Endothelial cell (in vitro differentiated cells): ENCODE measurements around the gene TAS2R41. TPM values are rescaled to one million over a fixed set of nuclear protein-coding genes. Genes with fewer than 3 reads are reported as not detected.

Experiments used
- DNase-seq: peaks from one replicate; pipeline ENCODE4 v3.0.0; 2021; ENCODE audit warnings: low spot score
- H3K27ac Mint-ChIP-seq: one replicate; pipeline ENCODE4 v1.8.0; 2021; ENCODE audit warnings: mixed read lengths, inconsistent platforms; ENCODE audit not compliant: unreplicated experiment
- H3K27me3 Mint-ChIP-seq: one replicate; pipeline ENCODE4 v1.8.0; 2021; ENCODE audit warnings: mild to moderate bottlenecking, moderate library complexity, mixed read lengths, inconsistent platforms; ENCODE audit not compliant: unreplicated experiment
- H3K36me3 Mint-ChIP-seq: one replicate; pipeline ENCODE4 v1.8.0; 2021; ENCODE audit warnings: mild to moderate bottlenecking, low read depth, mixed read lengths, inconsistent platforms; ENCODE audit not compliant: unreplicated experiment
- H3K4me1 Mint-ChIP-seq: one replicate; pipeline ENCODE4 v1.8.0; 2021; ENCODE audit warnings: mild to moderate bottlenecking, mixed read lengths, inconsistent platforms; ENCODE audit not compliant: unreplicated experiment
- H3K4me3 Mint-ChIP-seq: one replicate; pipeline ENCODE4 v1.8.0; 2021; ENCODE audit warnings: mild to moderate bottlenecking, mixed read lengths, inconsistent platforms; ENCODE audit not compliant: unreplicated experiment
- H3K9me3 Mint-ChIP-seq: one replicate; pipeline ENCODE4 v1.8.0; 2021; ENCODE audit warnings: mixed read lengths, inconsistent platforms; ENCODE audit not compliant: unreplicated experiment
- total RNA-seq: library from RNA; stranded (reverse); fragmentation: NEBNext Ultra II Directional; extraction: Animal tissue kit (Norgen Biotek cat#: 25700); gene quantifications from one replicate; pipeline ENCODE4 v1.2.1, GENCODE V29; 2021; ENCODE audit not compliant: unreplicated experiment
- TF ChIP-seq, protein P1 (sequence below): fragments of 200-600 bp; sonication (generic); IDR thresholded peaks from one replicate; pipeline ENCODE4 v1.5.0; 2021; ENCODE audit warnings: antibody characterized with exemption; ENCODE audit not compliant: unreplicated experiment

TAS2R41 gene
- total RNA-seq, 1 donor from 2014 or later, result not detected

GRCh38 chr7:143492043-143492471 is 14.4 kb downstream of the TAS2R41 start:
- Mint-ChIP-seq H3K9me3 (no peaks in the 10 kb centered on the region), H3K27me3 (peaks cover 2% of the 10 kb centered on the region), H3K27ac (no peak overlapping the region), H3K4me1 (peaks cover 5% of the 10 kb centered on the region), H3K4me3 (no peak overlapping the region), H3K36me3 (no peaks in the 10 kb centered on the region)
- no peak for DNase-seq
- TF ChIP-seq, protein P1, sequence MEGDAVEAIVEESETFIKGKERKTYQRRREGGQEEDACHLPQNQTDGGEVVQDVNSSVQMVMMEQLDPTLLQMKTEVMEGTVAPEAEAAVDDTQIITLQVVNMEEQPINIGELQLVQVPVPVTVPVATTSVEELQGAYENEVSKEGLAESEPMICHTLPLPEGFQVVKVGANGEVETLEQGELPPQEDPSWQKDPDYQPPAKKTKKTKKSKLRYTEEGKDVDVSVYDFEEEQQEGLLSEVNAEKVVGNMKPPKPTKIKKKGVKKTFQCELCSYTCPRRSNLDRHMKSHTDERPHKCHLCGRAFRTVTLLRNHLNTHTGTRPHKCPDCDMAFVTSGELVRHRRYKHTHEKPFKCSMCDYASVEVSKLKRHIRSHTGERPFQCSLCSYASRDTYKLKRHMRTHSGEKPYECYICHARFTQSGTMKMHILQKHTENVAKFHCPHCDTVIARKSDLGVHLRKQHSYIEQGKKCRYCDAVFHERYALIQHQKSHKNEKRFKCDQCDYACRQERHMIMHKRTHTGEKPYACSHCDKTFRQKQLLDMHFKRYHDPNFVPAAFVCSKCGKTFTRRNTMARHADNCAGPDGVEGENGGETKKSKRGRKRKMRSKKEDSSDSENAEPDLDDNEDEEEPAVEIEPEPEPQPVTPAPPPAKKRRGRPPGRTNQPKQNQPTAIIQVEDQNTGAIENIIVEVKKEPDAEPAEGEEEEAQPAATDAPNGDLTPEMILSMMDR, result no peak

DNA sequence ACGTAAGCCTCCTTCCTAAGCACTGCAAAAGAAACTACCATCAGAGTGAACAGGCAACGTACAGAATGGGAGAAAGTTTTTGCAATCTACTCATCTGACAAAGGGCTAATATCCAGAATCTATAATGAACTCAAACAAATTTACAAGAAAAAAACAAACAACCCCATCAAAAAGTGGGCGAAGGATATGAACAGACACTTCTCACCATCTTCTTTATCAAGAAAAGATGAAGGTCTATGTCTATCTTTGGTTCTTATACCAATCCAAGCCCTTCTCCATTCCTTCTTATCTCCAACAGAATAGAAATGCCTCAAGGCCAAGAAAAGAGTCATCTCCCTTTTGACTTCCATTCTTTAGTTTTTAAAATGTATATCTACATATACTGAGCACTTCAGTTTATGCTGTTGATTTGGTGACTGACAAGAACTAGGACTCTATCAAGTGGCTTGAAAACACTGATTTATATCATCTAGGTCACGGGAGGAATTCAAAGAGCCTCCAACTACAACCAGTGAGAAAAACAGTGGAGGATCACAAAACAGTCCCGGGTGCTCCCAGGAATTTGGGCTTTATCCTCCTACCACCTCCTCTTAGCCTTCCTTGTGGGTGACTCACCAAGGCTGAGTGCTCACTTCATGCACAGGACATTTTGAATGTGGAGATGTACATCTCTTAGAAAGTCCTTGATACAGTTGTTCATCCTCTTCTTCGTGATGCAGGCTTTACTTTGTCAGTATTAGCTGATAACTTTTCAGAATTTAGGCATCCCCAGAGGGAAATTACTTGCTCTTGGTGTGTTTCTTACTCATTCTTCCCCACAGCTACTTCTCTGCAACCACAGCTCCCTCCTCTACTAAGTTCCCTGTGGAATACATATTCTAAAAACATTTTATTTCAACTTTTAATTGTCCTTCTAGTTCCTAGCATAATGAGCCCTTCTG is 15.4 kb downstream of the TAS2R41 start:
- TF ChIP-seq, protein P1, result no peak
- no peak for DNase-seq
- Mint-ChIP-seq H3K27ac (no peak overlapping the region), H3K36me3 (no peaks in the 10 kb centered on the region), H3K9me3 (no peaks in the 10 kb centered on the region), H3K27me3 (peaks cover 4% of the 10 kb centered on the region), H3K4me1 (peaks cover 9% of the 10 kb centered on the region), H3K4me3 (no peak overlapping the region)

- Mint-ChIP-seq H3K27ac (no peak overlapping the region), H3K4me1 (peaks cover 9% of the 10 kb centered on the region), H3K36me3 (no peaks in the 10 kb centered on the region), H3K9me3 (no peaks in the 10 kb centered on the region), H3K4me3 (no peak overlapping the region), H3K27me3 (peaks cover 4% of the 10 kb centered on the region)
- TF ChIP-seq, protein P1, result no peak
- no peak for DNase-seq
These were observed 16.1 kb downstream of the TAS2R41 start for GRCh38 chr7:143493751-143494150.

DNA sequence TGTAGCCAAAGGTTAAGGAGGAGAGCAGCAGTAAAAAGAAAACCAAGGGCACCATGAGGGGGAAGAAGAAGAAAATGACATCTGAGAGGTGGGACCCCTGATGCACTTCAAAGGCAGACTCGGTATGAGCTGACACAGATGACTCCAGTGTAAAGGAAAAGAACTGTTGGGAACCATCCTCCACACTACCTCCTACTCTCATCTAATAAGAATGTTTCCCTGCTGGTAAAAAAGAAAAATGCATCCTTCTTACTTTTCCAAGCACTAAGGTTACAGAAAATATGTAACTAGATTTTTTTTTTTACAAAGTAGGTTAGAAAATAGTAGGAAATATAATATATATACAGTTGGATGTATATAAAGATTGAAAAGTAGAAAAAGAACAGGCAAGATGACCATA is 16.9 kb downstream of the TAS2R41 start:
- Mint-ChIP-seq H3K27ac (no peak overlapping the region), H3K27me3 (peaks cover 4% of the 10 kb centered on the region), H3K4me3 (no peak overlapping the region), H3K9me3 (no peaks in the 10 kb centered on the region), H3K36me3 (no peaks in the 10 kb centered on the region), H3K4me1 (peaks cover 14% of the 10 kb centered on the region)
- TF ChIP-seq, protein P1, result peak; percentile 50
- DNase-seq, result no peak

GRCh38 chr7:143495851-143496250 is 18.2 kb downstream of the TAS2R41 start:
- TF ChIP-seq, protein P1, result no peak
- DNase-seq, result no peak
- Mint-ChIP-seq H3K4me1 (peaks cover 21% of the 10 kb centered on the region), H3K36me3 (no peaks in the 10 kb centered on the region), H3K4me3 (no peak overlapping the region), H3K27ac (no peak overlapping the region), H3K27me3 (peaks cover 4% of the 10 kb centered on the region), H3K9me3 (no peaks in the 10 kb centered on the region)
